GM19023 (cell line): ENCODE data around the gene IRF2BP2.
"Not testable (repeated sequence)": the region's sequence is repeated elsewhere in the genome, so short reads cannot be mapped to it uniquely, and the experiment has no call there.

Experiments
- ATAC-seq: cut with Tn5 transposase; IDR thresholded peaks from one replicate; pipeline ENCODE4 v1.9.1; 2021; ENCODE audit warnings: mild to moderate bottlenecking, moderate library complexity; ENCODE audit not compliant: unreplicated experiment

Gene IRF2BP2

GRCh38 chr1:234634922-234635321 lies 24.9 kb upstream of the IRF2BP2 start:
- not testable (repeated sequence) for ATAC-seq

DNA sequence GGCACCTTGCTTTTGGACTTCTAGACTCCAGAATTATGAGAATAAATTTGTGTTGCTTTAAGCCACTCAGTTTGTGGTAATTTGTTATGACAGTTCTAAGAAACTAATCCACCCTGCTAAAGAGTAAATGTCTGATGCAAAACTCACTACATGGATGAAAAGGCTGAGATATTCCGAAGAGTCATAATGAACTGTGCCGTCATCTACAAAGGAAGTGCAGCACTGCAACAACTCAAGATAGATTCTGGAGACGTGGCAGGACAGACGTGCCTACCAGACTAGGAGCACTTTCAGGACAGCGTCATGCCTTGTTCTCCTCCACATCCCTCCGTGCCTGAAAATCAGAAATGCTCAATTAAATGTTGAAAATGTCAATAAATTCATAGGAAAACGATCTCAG lies 24.4 kb upstream of the IRF2BP2 start:
- no peak for ATAC-seq

GRCh38 chr1:234633246-234634003 lies 23.4 kb upstream of the IRF2BP2 start:
- ATAC-seq = no peak

DNA sequence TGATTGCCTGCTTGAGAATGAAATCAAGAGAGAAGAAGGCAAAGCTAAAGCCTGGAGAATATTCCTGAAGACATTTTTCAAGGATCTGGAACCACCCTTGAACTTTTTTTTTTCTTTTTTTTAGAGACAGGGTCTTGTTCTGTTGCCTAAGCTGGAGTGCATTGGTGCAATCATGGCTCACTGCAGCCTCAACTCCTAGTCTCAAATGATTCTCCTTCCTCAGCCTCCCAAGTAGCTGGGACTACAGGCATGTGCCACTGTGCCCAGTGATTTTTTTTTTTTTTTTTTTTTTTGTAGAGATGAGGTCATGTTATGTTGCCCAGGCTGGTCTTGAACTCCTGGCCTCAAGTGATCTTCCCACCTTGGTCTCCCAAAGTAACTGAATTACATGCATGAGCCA lies 22.2 kb upstream of the IRF2BP2 start:
- no peak for ATAC-seq

GRCh38 chr1:234631721-234632125 lies 21.7 kb upstream of the IRF2BP2 start:
- no peak for ATAC-seq

DNA sequence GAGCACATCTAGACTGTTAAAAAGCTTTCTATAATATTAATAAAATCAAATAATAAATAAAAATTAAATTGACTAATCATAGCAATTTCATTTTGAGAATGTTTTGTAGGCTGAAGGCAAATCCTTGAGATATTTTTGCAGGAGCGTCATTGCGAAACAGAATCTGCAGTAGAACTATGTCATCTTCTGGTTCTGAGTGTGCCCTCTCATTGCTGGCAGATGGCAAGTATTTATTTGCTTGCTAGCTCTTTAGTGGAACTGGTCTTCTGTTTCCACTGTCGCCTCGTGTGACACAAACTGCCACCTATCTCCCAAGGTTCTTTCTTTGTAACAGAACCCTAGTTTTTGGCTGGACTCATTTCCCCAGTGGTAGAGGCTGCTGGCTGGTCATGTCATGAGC lies 19.0 kb upstream of the IRF2BP2 start:
- ATAC-seq = no peak

- ATAC-seq = no peak
These were observed 18.1 kb upstream of the IRF2BP2 start for GRCh38 chr1:234628089-234628488.

- no peak for ATAC-seq
These were observed 17.3 kb upstream of the IRF2BP2 start for GRCh38 chr1:234627009-234627950.

DNA sequence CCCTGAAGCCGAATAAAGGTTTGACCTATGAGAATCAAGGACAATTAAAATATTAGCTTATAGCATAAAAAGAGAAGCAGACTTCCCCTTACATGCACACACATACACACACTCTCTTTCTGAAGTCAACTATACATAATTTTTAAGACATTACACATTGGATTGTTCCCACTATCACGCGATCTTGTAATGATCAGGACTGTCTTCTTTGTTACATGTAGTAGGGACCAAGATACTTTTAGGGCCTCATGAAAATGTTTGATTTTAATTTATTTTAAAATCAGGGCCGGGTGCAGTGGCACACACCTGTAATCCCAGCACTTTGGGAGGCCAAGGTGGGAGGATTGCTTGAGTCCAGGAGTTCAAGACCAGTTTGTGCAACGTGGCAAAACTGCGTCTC lies 16.4 kb upstream of the IRF2BP2 start:
- no peak for ATAC-seq

GRCh38 chr1:234624724-234625117 lies 14.7 kb upstream of the IRF2BP2 start:
- no peak for ATAC-seq

DNA sequence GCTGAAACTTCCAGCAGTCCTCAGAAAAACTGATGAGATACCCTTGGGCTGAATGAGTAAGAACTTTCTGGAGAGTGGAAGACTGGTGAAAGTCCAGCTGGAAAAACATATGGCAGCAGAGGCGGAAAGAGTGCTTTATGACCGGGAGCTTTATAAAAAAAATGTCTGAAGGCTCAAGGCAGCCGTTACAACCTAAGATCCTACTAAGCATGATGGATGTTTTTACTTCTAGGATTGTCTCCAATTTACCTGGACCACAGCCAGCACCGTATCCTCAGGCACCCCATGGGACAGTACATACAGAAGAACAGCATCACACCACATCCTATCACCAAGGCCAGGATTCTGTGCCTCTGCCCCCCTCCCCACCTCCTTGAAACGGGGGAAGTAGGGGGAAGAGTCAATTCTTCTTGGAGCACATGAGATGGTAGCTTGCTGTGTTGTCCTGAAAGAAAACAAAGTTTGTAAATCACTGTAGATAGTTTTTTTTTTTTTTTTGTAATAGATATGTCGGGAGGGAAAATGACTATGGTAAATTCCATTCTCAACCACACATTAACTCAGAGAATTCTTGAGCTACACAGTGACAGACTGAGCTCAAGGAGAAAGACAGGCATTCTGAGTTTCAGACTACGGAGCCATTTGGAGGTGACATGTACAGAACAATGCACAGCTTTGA lies 11.8 kb upstream of the IRF2BP2 start:
- no peak for ATAC-seq

DNA sequence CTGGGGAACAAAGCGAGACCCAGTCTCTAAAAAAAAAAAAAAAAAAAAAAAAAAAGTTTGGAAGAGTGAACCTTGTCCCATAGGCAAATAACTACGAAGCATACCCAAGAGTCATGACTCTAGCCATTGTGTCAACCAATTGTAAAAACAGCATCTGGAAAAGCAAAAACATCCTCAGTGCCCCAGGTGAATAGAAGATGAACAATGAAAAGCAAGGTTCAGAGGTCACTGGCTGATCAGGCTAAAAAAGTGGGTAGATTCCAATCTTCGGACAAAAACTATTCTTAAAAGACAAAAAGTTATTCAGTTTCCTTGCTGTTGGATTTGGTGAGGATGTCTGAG lies 11.1 kb upstream of the IRF2BP2 start:
- ATAC-seq = no peak

DNA sequence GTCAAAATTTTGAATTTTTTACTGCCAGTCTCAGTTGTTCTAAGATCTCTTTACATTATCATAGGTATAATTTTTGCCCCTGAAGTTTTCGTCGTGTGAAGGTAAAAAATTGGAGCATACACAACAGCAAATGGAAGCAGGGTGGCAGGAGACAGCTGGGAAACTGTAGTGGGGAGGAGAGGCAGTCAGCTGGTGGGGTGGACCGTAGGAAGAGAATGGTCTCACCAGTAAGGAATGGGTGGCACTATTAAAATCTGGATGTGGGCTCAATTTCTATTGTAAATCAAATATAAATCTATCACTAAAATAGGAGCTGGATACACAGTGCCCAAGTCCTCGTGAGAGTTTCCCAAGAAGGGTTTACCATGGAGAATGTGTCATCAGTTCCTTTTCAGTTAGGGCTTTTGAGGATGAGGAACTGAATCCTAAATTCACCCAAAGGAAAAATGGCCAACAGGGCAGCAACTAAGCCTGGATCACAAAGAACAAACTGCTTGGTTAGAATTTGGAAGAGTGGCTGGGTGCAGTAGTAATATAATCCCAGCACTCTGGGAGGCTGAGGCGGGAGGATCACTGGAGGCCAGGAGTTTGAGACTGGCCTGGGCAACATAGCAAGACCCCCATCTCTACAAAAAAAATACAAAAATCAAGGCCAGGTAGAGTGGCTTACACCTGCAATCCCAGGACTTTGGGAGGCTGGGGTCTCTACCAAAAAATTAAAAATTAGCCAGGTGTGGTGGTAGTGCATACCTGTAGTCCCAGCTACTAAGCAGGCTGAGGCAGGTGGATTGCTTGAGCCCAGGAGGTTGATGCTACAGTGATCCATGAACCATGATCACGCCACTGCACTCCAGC lies 10.5 kb upstream of the IRF2BP2 start:
- no peak for ATAC-seq

GRCh38 chr1:234619794-234620247 lies 9.8 kb upstream of the IRF2BP2 start:
- ATAC-seq = no peak

GRCh38 chr1:234619071-234619480 lies 9.1 kb upstream of the IRF2BP2 start:
- no peak for ATAC-seq

GRCh38 chr1:234618737-234619049 lies 8.7 kb upstream of the IRF2BP2 start:
- ATAC-seq = no peak

DNA sequence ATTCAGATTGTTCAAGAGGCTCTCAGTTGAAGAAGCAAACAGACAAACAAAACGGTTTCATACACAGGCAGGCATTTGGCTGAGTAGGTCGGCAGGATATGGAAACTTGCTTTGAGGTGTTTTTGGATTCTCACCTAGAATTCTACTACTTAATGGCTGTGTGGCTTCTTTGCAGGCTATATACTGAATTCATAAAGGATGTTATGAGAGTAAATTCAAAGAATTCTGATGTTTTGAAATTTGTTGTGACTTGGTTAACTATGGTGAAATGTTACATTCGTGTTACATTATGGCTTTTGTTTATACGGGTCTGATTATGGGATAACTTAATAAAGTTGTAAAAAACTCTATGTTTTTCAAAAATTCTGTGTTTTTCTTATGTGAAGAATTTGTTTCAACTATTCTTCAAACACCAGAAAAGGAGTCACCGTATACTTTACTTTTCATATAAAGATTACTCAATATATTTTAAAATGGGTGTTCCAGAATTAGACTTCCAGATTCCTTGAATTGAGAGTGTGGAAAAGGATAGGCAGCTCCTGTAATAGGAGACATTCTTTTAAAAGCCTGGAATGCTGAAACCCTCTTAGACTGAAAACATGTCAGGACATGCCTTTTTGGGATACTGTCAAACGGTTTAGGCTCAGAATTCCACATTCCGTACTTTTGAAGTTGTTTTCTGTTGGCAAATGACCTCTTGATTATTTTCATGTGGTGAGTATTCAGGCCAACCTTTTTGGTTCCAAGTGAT lies 8.2 kb upstream of the IRF2BP2 start:
- no peak for ATAC-seq

DNA sequence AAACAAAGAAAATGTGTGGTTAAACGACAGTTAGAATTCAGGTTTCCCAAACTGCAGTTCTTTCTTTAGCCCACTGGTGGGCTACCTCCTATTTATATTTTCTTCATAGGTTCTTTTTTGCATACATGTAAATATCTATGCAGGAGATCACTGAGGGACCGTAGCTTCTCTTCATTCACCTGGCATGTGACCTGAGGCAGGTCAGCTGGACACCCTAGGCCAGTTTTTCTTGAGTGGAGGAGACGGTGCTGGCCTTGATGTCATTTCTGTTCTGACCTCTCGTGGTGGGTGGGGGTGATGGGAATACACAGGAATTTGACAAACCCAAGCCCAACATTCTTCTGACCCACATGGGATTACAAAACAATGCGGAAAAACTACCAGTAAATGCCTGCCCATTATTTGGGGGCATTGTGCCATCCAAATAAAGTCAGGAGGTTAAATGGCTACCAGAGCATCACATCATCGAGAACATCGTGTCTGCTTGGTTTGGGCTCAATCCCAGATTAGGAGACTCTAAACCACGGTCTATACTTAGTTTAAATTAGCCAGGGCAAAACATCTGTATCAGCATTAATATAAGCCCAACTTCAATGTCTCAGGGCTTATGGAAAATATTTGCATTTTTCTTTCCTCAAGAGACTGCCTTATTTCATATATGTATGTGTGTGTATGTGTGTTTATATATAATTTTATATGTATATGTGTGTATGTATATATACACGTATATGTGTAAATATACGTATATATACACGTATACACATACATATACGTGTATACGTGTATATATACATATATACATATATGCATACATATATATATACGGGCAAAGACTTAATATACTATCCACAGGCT lies 7.4 kb upstream of the IRF2BP2 start:
- ATAC-seq = no peak

GRCh38 chr1:234616644-234617043 lies 6.7 kb upstream of the IRF2BP2 start:
- ATAC-seq = no peak
